ENCODE measurements around the gene SRRM3. TPM values are rescaled to one million over a fixed set of nuclear protein-coding genes. Genes with fewer than 3 reads are reported as not detected.

SRRM3 gene
- total RNA-seq, 1 donor, result 0.36 TPM

- H3K9me3 ChIP-seq (ENCODE audit: low read depth, low read length), result no peaks in the 10 kb centered on the region
- DNase-seq (ENCODE audit: insufficient read length, low spot score, missing footprints), result no peak
- TF ChIP-seq, protein P1, sequence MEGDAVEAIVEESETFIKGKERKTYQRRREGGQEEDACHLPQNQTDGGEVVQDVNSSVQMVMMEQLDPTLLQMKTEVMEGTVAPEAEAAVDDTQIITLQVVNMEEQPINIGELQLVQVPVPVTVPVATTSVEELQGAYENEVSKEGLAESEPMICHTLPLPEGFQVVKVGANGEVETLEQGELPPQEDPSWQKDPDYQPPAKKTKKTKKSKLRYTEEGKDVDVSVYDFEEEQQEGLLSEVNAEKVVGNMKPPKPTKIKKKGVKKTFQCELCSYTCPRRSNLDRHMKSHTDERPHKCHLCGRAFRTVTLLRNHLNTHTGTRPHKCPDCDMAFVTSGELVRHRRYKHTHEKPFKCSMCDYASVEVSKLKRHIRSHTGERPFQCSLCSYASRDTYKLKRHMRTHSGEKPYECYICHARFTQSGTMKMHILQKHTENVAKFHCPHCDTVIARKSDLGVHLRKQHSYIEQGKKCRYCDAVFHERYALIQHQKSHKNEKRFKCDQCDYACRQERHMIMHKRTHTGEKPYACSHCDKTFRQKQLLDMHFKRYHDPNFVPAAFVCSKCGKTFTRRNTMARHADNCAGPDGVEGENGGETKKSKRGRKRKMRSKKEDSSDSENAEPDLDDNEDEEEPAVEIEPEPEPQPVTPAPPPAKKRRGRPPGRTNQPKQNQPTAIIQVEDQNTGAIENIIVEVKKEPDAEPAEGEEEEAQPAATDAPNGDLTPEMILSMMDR (IDR thresholded peaks at IDR 0.05; ENCODE audit: extremely low read depth, low read depth, low read length), result no peak
- no peak overlapping the region for H2AFZ ChIP-seq (ENCODE audit: low read length)
- H3K36me3 ChIP-seq (ENCODE audit: insufficient read depth, low read length), result no peaks in the 10 kb centered on the region
- H4K20me1 ChIP-seq (ENCODE audit: insufficient read depth, low read length), result no peaks in the 10 kb centered on the region
- peaks cover 4% of the 10 kb centered on the region for H3K4me1 ChIP-seq (ENCODE audit: insufficient read depth, low read length)
- no peak overlapping the region for H3K4me2 ChIP-seq (ENCODE audit: insufficient read depth, low read length)
- H3K27ac ChIP-seq (ENCODE audit: low read depth, low read length), result no peak overlapping the region
- H3K27me3 ChIP-seq (ENCODE audit: insufficient read depth, low read length), result peaks cover 19% of the 10 kb centered on the region
- H3K4me3 ChIP-seq (ENCODE audit: insufficient read depth, low read length), result no peak overlapping the region
- H3K79me2 ChIP-seq (ENCODE audit: insufficient read depth, low read length), result no peaks in the 10 kb centered on the region
These were observed 28.5 kb downstream of the SRRM3 start for GRCh38 chr7:76230214-76230613.

- Histone ChIP-seq H3K27me3 (ENCODE audit: insufficient read depth, low read length) (peaks cover 19% of the 10 kb centered on the region), H3K4me1 (ENCODE audit: insufficient read depth, low read length) (peaks cover 4% of the 10 kb centered on the region), H3K9me3 (ENCODE audit: low read depth, low read length) (no peaks in the 10 kb centered on the region), H4K20me1 (ENCODE audit: insufficient read depth, low read length) (no peaks in the 10 kb centered on the region), H3K79me2 (ENCODE audit: insufficient read depth, low read length) (no peaks in the 10 kb centered on the region), H3K4me3 (ENCODE audit: insufficient read depth, low read length) (no peak overlapping the region), H3K27ac (ENCODE audit: low read depth, low read length) (no peak overlapping the region), H2AFZ (ENCODE audit: low read length) (no peak overlapping the region), H3K4me2 (ENCODE audit: insufficient read depth, low read length) (no peak overlapping the region), H3K36me3 (ENCODE audit: insufficient read depth, low read length) (no peaks in the 10 kb centered on the region)
- no peak for DNase-seq (ENCODE audit: insufficient read length, low spot score, missing footprints)
- TF ChIP-seq, protein P1 (IDR thresholded peaks at IDR 0.05; ENCODE audit: extremely low read depth, low read depth, low read length), result no peak
These were observed 29.4 kb downstream of the SRRM3 start for GRCh38 chr7:76231071-76231470.

- peaks cover 19% of the 10 kb centered on the region for H3K27me3 ChIP-seq (ENCODE audit: insufficient read depth, low read length)
- H4K20me1 ChIP-seq (ENCODE audit: insufficient read depth, low read length), result no peaks in the 10 kb centered on the region
- no peaks in the 10 kb centered on the region for H3K36me3 ChIP-seq (ENCODE audit: insufficient read depth, low read length)
- no peak overlapping the region for H3K4me2 ChIP-seq (ENCODE audit: insufficient read depth, low read length)
- no peak overlapping the region for H2AFZ ChIP-seq (ENCODE audit: low read length)
- H3K4me3 ChIP-seq (ENCODE audit: insufficient read depth, low read length), result no peak overlapping the region
- H3K79me2 ChIP-seq (ENCODE audit: insufficient read depth, low read length), result no peaks in the 10 kb centered on the region
- H3K9me3 ChIP-seq (ENCODE audit: low read depth, low read length), result no peaks in the 10 kb centered on the region
- H3K4me1 ChIP-seq (ENCODE audit: insufficient read depth, low read length), result peaks cover 4% of the 10 kb centered on the region
- TF ChIP-seq, protein P1 (IDR thresholded peaks at IDR 0.05; ENCODE audit: extremely low read depth, low read depth, low read length), result no peak
- DNase-seq (ENCODE audit: insufficient read length, low spot score, missing footprints), result no peak
- no peak overlapping the region for H3K27ac ChIP-seq (ENCODE audit: low read depth, low read length)
These were observed 29.9 kb downstream of the SRRM3 start for GRCh38 chr7:76231583-76231982.

DNA sequence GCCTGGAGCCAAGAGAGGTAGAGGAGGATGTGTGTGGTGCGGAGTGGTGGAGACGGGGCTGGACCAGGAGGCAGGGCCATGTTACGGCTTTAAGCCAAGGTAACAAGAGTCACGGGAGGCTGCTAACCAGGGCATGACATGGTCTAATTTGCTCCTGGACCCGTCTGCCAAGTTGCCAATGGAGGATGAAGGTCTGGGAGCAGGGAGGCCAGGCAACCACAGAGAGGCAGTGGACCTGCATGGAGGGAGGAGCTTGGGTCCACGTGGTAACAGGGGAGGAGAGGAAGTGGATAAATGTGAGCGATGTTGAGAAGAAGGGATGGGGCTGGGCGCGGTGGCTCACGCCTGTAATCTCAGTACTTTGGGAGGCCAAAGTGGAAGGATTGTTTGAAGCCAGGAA lies 31.0 kb downstream of the SRRM3 start:
- TF ChIP-seq, protein P1 (IDR thresholded peaks at IDR 0.05; ENCODE audit: extremely low read depth, low read depth, low read length), result no peak
- Histone ChIP-seq H3K79me2 (ENCODE audit: insufficient read depth, low read length) (no peaks in the 10 kb centered on the region), H3K27me3 (ENCODE audit: insufficient read depth, low read length) (peaks cover 16% of the 10 kb centered on the region), H3K36me3 (ENCODE audit: insufficient read depth, low read length) (no peaks in the 10 kb centered on the region), H2AFZ (ENCODE audit: low read length) (no peak overlapping the region), H4K20me1 (ENCODE audit: insufficient read depth, low read length) (no peaks in the 10 kb centered on the region), H3K4me2 (ENCODE audit: insufficient read depth, low read length) (no peak overlapping the region), H3K4me1 (ENCODE audit: insufficient read depth, low read length) (peaks cover 4% of the 10 kb centered on the region), H3K27ac (ENCODE audit: low read depth, low read length) (no peak overlapping the region), H3K9me3 (ENCODE audit: low read depth, low read length) (no peaks in the 10 kb centered on the region), H3K4me3 (ENCODE audit: insufficient read depth, low read length) (no peak overlapping the region)
- no peak for DNase-seq (ENCODE audit: insufficient read length, low spot score, missing footprints)

Measured in osteoblast (primary cell).